Esophagus squamous epithelium (tissue), 4 donors: ENCODE measurements around the gene HMGB3.

Source experiments
- POLR2A ChIP-seq, 4 donors: fragments of 450-650 bp; IDR thresholded peaks; one replicate each; pipeline ENCODE4 v1.6.1; 2017; ENCODE audit warnings: antibody characterized with exemption in 4 of 4, mild to moderate bottlenecking in 4 of 4, moderate library complexity in 3 of 4
- TF ChIP-seq, protein P1 (sequence below), 6 experiments: fragments of 450-650 bp in 4 of 6; fragments of 200-600 bp in 2 of 6; sonication (generic) in 2 of 6; IDR thresholded peaks; one replicate each; pipeline ENCODE4 v1.5.1; 2016 to 2019; ENCODE audit warnings: antibody characterized with exemption in 6 of 6, mild to moderate bottlenecking in 4 of 6, moderate library complexity in 4 of 6

DNA sequence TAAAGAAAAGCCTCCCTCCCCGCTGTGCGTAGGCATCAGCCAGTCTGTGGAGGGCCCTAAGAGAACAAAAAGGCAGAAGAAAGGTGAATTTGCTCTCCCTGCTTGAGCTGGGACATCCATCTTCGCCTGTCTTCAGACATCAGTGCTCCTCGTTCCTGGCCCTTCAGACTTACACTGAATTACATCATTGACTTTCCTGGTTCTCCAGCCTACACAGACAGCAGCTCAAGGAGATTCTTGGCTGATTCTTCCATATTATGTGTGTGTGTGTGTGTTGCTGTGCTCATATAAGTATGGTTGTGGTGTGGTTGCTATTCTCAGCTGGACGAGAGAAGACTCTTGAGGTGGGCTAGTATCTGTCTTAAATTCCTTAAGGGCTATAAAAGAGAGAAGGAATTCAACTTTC is 49.2 kb upstream of the HMGB3 start:
- TF ChIP-seq, protein P1, sequence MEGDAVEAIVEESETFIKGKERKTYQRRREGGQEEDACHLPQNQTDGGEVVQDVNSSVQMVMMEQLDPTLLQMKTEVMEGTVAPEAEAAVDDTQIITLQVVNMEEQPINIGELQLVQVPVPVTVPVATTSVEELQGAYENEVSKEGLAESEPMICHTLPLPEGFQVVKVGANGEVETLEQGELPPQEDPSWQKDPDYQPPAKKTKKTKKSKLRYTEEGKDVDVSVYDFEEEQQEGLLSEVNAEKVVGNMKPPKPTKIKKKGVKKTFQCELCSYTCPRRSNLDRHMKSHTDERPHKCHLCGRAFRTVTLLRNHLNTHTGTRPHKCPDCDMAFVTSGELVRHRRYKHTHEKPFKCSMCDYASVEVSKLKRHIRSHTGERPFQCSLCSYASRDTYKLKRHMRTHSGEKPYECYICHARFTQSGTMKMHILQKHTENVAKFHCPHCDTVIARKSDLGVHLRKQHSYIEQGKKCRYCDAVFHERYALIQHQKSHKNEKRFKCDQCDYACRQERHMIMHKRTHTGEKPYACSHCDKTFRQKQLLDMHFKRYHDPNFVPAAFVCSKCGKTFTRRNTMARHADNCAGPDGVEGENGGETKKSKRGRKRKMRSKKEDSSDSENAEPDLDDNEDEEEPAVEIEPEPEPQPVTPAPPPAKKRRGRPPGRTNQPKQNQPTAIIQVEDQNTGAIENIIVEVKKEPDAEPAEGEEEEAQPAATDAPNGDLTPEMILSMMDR (IDR thresholded peaks at IDR 0.05), result no peak
- no peak for TF ChIP-seq POLR2A (IDR thresholded peaks at IDR 0.05)
